H9 (cell line): ENCODE measurements around the gene EDDM3A. TPM values are rescaled to one million over a fixed set of nuclear protein-coding genes. Genes with fewer than 3 reads are reported as not detected.
A peak's percentile ranks its signal among the peaks of the same experiment; 100 is the strongest.

Experiments
- DNase-seq: peaks from one replicate; pipeline ENCODE4 v3.0.0-alpha.2; 2017
- H2AFZ ChIP-seq: one replicate; pipeline ENCODE4 v1.6.1; 2013; ENCODE audit warnings: mild to moderate bottlenecking, low read length, control low read depth, moderate library complexity
- H2AK5ac ChIP-seq: 2 replicates; pipeline ENCODE4 v1.6.1; 2013; ENCODE audit warnings: low read length, control low read depth, mixed read lengths; ENCODE audit not compliant: insufficient read length
- H2BK120ac ChIP-seq: one replicate; pipeline ENCODE4 v1.6.1; 2013; ENCODE audit warnings: low read depth, mild to moderate bottlenecking, low read length, control low read depth, inconsistent platforms; ENCODE audit not compliant: poor library complexity, severe bottlenecking
- H2BK12ac ChIP-seq: 2 replicates; pipeline ENCODE4 v1.6.1; 2013; ENCODE audit warnings: low read length, control low read depth, mixed read lengths, low read depth; ENCODE audit not compliant: insufficient read length
- H2BK15ac ChIP-seq: 2 replicates; pipeline ENCODE4 v1.6.1; 2013; ENCODE audit warnings: low read depth, low read length, control low read depth
- H2BK20ac ChIP-seq: one replicate; pipeline ENCODE4 v1.6.1; 2013; ENCODE audit warnings: low read depth, mild to moderate bottlenecking, low read length, control low read depth, inconsistent platforms; ENCODE audit not compliant: poor library complexity, severe bottlenecking
- H2BK5ac ChIP-seq: 2 replicates; pipeline ENCODE4 v1.6.1; 2013; ENCODE audit warnings: low read length, control low read depth, mixed read lengths; ENCODE audit not compliant: insufficient read length
- H3K14ac ChIP-seq: 2 replicates; pipeline ENCODE4 v1.6.1; 2013; ENCODE audit warnings: low read length, control low read depth; ENCODE audit not compliant: insufficient read depth
- H3K18ac ChIP-seq: 2 replicates; pipeline ENCODE4 v1.6.1; 2013; ENCODE audit warnings: low read depth, mild to moderate bottlenecking, mixed read lengths, low read length, control low read depth; ENCODE audit not compliant: insufficient read length
- H3K23ac ChIP-seq: 2 replicates; pipeline ENCODE4 v1.6.1; 2013; ENCODE audit warnings: low read length, control low read depth, mixed read lengths, low read depth; ENCODE audit not compliant: insufficient read length
- H3K23me2 ChIP-seq: 2 replicates; pipeline ENCODE4 v1.6.1; 2013; ENCODE audit warnings: low read depth, mild to moderate bottlenecking, mixed read lengths, low read length, control low read depth; ENCODE audit not compliant: insufficient read length, poor library complexity, severe bottlenecking
- H3K27ac ChIP-seq: 2 replicates; pipeline ENCODE4 v1.5.1; 2013; ENCODE audit warnings: low read length, control low read depth, mixed read lengths, low read depth; ENCODE audit not compliant: insufficient read length
- H3K27me3 ChIP-seq: 2 replicates; pipeline ENCODE4 v1.6.1; 2013; ENCODE audit warnings: low read length, control low read depth, inconsistent platforms; ENCODE audit not compliant: insufficient read depth
- H3K4ac ChIP-seq: 2 replicates; pipeline ENCODE4 v1.6.1; 2013; ENCODE audit warnings: low read depth, mild to moderate bottlenecking, control low read depth, inconsistent platforms, low read length, moderate library complexity
- H3K4me1 ChIP-seq: 2 replicates; pipeline ENCODE4 v1.6.1; 2013; ENCODE audit warnings: low read length, control low read depth, inconsistent platforms; ENCODE audit not compliant: insufficient read depth
- H3K4me2 ChIP-seq: 2 replicates; pipeline ENCODE4 v1.6.1; 2013; ENCODE audit warnings: low read length, control low read depth, mixed read lengths; ENCODE audit not compliant: insufficient read length, insufficient read depth
- H3K56ac ChIP-seq: 2 replicates; pipeline ENCODE4 v1.6.1; 2013; ENCODE audit warnings: low read depth, mild to moderate bottlenecking, mixed read lengths, low read length, control low read depth; ENCODE audit not compliant: insufficient read length
- H3K79me1 ChIP-seq: 2 replicates; pipeline ENCODE4 v1.6.1; 2013; ENCODE audit warnings: low read depth, mild to moderate bottlenecking, moderate library complexity, low read length, control low read depth, inconsistent platforms; ENCODE audit not compliant: insufficient read depth, poor library complexity, severe bottlenecking
- H3K79me2 ChIP-seq: 2 replicates; pipeline ENCODE4 v1.6.1; 2013; ENCODE audit warnings: low read length, control low read depth, inconsistent platforms; ENCODE audit not compliant: insufficient read depth
- H3K9ac ChIP-seq: 2 replicates; pipeline ENCODE4 v1.6.1; 2013; ENCODE audit warnings: low read length, control low read depth, mixed read lengths; ENCODE audit not compliant: insufficient read length; ENCODE audit errors: extremely low read depth
- H3K9me3 ChIP-seq: one replicate; pipeline ENCODE4 v1.6.1; 2013; ENCODE audit warnings: low read depth, low read length, inconsistent platforms; ENCODE audit not compliant: control insufficient read depth
- H3T11ph ChIP-seq: one replicate; pipeline ENCODE4 v1.6.1; 2013; ENCODE audit warnings: mild to moderate bottlenecking, low read length, control low read depth, inconsistent platforms
- H4K20me1 ChIP-seq: one replicate; pipeline ENCODE4 v1.6.1; 2013; ENCODE audit not compliant: control insufficient read depth, insufficient read length, insufficient read depth
- H4K5ac ChIP-seq: 2 replicates; pipeline ENCODE4 v1.6.1; 2013; ENCODE audit warnings: low read depth, mild to moderate bottlenecking, mixed read lengths, low read length, control low read depth; ENCODE audit not compliant: insufficient read length
- H4K8ac ChIP-seq: replicated peaks from 2 replicates; pipeline ENCODE4 v1.6.1; 2013; ENCODE audit warnings: low read length, control low read depth, mixed read lengths, low read depth; ENCODE audit not compliant: insufficient read length
- H4K91ac ChIP-seq: 2 replicates; pipeline ENCODE4 v1.6.1; 2013; ENCODE audit warnings: low read depth, mild to moderate bottlenecking, moderate library complexity, mixed read lengths, low read length, control low read depth; ENCODE audit not compliant: insufficient read length
- H3K27ac Mint-ChIP-seq, 3 experiments: 2 replicates in 2 of 3; 3 replicates in 1 of 3; pipeline ENCODE4 v1.8.0; 2020 to 2021; ENCODE audit warnings: mixed read lengths in 3 of 3, mild to moderate bottlenecking in 1 of 3, moderate library complexity in 1 of 3
- H3K27me3 Mint-ChIP-seq: 2 replicates; pipeline ENCODE4 v1.8.0; 2021; ENCODE audit warnings: low read depth, mild to moderate bottlenecking, moderate library complexity, mixed read lengths
- H3K36me3 Mint-ChIP-seq, 3 experiments: 2 replicates in 2 of 3; 3 replicates in 1 of 3; pipeline ENCODE4 v1.8.0; 2020 to 2021; ENCODE audit warnings: low read depth in 3 of 3, mixed read lengths in 3 of 3; ENCODE audit not compliant: insufficient read depth in 1 of 3
- H3K4me1 Mint-ChIP-seq, 2 experiments: 2 replicates each; pipeline ENCODE4 v1.8.0; 2020; ENCODE audit warnings: mixed read lengths in 2 of 2
- H3K4me3 Mint-ChIP-seq, 2 experiments: 2 replicates in 1 of 2; 3 replicates in 1 of 2; pipeline ENCODE4 v1.8.0; 2020 to 2021; ENCODE audit warnings: mild to moderate bottlenecking in 2 of 2, mixed read lengths in 2 of 2, moderate library complexity in 1 of 2
- H3K9me3 Mint-ChIP-seq, 2 experiments: 2 replicates in 1 of 2; 3 replicates in 1 of 2; pipeline ENCODE4 v1.8.0; 2020; ENCODE audit warnings: mild to moderate bottlenecking in 2 of 2, mixed read lengths in 2 of 2, moderate library complexity in 1 of 2
- WGBS: extraction: QIAGEN DNeasy Blood & Tissue Kit; methylation state at CpG from one replicate; pipeline ENCODE4 v1.1.7; 2013; ENCODE audit warnings: missing lambda C conversion rate, low lambda C conversion rate, mixed read lengths; ENCODE audit not compliant: insufficient read length; ENCODE audit errors: extremely low coverage; 5-methylcytosine and 5-hydroxymethylcytosine counted together
- total RNA-seq: library from RNA; stranded (reverse); gene quantifications from 2 replicates; pipeline ENCODE4 v1.2.1, GENCODE V29; 2021
- TF ChIP-seq, protein P1 (sequence below): fragments of 200-600 bp; sonication (generic); conservative IDR thresholded peaks from 3 replicates; pipeline ENCODE4 v1.8.0; 2021; ENCODE audit warnings: antibody characterized with exemption, mild to moderate bottlenecking

EDDM3A gene
- total RNA-seq, 1 experiment from 2014 or later: not detected

- no peak overlapping the region for H2BK20ac ChIP-seq
- H2BK120ac ChIP-seq: no peak overlapping the region
- no peak overlapping the region for H3K23ac ChIP-seq
- no peaks in the 10 kb centered on the region for H3K79me2 ChIP-seq
- no peak overlapping the region for H2AK5ac ChIP-seq
- Mint-ChIP-seq H3K36me3 (peaks cover 4 to 23% (median 22%) of the 10 kb centered on the region in 3 experiments; a peak in 5 of 7 replicates), H3K27me3 (peaks cover 2% of the 10 kb centered on the region; the same call in 1 of the 2 replicates), H3K9me3 (peaks cover 10 to 19% of the 10 kb centered on the region in 2 experiments), H3K27ac (0 out of 7 replicates have a peak overlapping the region, but pooled peaks of 1 of the 3 experiments have one; percentile 74), H3K4me3 (no peak overlapping the region), H3K4me1 (peaks cover 12 to 15% of the 10 kb centered on the region in 2 experiments)
- H4K20me1 ChIP-seq: no peaks in the 10 kb centered on the region
- H2BK12ac ChIP-seq: no peak overlapping the region
- H3K4me2 ChIP-seq: no peak overlapping the region
- no peak overlapping the region for H2BK5ac ChIP-seq
- H3K18ac ChIP-seq: no peak overlapping the region
- no peak overlapping the region for H3K14ac ChIP-seq
- H4K5ac ChIP-seq: no peak overlapping the region
- no peaks in the 10 kb centered on the region for H3K23me2 ChIP-seq
- peaks cover 13% of the 10 kb centered on the region for H3K9me3 ChIP-seq
- DNase-seq: no peak
- no peak overlapping the region for H2BK15ac ChIP-seq
- TF ChIP-seq, protein P1, sequence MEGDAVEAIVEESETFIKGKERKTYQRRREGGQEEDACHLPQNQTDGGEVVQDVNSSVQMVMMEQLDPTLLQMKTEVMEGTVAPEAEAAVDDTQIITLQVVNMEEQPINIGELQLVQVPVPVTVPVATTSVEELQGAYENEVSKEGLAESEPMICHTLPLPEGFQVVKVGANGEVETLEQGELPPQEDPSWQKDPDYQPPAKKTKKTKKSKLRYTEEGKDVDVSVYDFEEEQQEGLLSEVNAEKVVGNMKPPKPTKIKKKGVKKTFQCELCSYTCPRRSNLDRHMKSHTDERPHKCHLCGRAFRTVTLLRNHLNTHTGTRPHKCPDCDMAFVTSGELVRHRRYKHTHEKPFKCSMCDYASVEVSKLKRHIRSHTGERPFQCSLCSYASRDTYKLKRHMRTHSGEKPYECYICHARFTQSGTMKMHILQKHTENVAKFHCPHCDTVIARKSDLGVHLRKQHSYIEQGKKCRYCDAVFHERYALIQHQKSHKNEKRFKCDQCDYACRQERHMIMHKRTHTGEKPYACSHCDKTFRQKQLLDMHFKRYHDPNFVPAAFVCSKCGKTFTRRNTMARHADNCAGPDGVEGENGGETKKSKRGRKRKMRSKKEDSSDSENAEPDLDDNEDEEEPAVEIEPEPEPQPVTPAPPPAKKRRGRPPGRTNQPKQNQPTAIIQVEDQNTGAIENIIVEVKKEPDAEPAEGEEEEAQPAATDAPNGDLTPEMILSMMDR: no peak
- H4K91ac ChIP-seq: no peak overlapping the region
- H3K79me1 ChIP-seq: no peaks in the 10 kb centered on the region
- WGBS: no CpG with 5 or more reads among the region's 1 CpG
- H3T11ph ChIP-seq: no peak overlapping the region
- no peaks in the 10 kb centered on the region for H3K4me1 ChIP-seq
- no peak overlapping the region for H3K27ac ChIP-seq
- H3K27me3 ChIP-seq: no peaks in the 10 kb centered on the region; the same call in 1 of the 2 replicates
- no peak overlapping the region for H4K8ac ChIP-seq
- no peak overlapping the region for H3K9ac ChIP-seq
- no peak overlapping the region for H3K4ac ChIP-seq
- no peak overlapping the region for H3K56ac ChIP-seq
- no peak overlapping the region for H2AFZ ChIP-seq
Measured at GRCh38 chr14:20750194-20750593, 4.5 kb downstream of the EDDM3A start.
